ENCODE measurements around the gene ZNF484. TPM values are rescaled to one million over a fixed set of nuclear protein-coding genes. Genes with fewer than 3 reads are reported as not detected.
A peak's percentile ranks its signal among the peaks of the same experiment; 100 is the strongest.
"Not testable (repeated sequence)": the region's sequence is repeated elsewhere in the genome, so short reads cannot be mapped to it uniquely, and the experiment has no call there.

The ZNF484 gene
- total and polyA plus RNA-seq, 12 donors, result 1.7 to 21.4 (median 8.4) TPM

DNA sequence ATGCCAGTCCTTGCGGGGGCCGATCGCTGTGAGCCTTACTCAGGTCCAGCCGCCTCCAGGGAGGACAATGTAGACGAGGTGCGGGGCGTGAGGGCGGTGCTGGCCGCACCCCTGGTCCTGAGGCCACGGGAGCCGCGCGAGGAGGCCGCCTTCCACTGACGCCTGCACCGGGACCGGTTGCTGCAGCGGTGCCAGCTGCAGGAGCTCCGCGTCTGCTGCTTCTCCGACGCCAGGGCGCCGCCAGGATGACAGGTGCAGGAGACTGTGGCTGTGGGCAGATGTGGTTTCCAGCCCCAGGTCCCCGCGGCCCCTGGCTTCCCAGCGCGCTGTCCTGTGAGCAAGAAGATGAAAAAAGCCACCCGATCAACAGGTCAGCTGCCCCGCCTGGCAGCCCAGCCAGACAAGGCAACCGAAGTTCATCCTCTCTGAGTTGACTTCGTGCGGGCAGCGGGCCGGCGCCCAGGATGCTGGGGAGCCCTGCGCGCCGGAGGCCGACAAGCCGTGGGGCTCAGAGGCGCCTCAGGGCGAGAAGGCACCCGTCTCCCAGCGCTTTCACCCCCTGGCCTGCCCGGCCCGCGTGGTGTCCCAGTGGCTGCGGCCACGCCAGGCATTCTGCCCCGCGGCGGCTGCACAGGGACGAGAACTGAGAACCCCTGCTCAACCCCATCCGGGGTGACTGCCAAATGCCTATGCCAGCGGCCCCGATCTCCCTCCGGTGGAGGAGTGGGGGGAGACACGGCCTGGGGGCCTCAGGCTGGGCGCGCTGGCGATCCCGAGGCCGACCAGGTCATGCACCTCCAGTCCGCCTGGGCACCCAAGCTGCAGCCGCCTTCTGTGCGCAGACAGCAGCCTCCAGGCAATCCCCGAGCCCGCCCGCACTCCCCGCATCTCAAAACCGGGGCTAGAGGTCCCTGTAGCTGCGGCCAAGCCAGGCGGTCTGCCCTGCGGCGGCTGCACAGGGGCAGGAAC lies 69.8 kb downstream of the ZNF484 start:
- peaks cover 71% of the 10 kb centered on the region for H3K27me3 ChIP-seq
- H3K4me1 ChIP-seq (replicated peaks in 1 of 2), result peaks cover 17 to 26% of the 10 kb centered on the region in 2 donors
- H3K9me3 ChIP-seq (replicated peaks in 1 of 3), result peaks cover 0 to 4% (median 0%) of the 10 kb centered on the region in 3 donors
- H3K27ac ChIP-seq, result no peak overlapping the region
- 1 to 5% (median 4%) methylated on average over 37 to 76 of the region's 76 CpGs; no CpG with 5 or more reads in 1 of the 4 donors for WGBS, 4 donors
- no peak for TF ChIP-seq POLR2A (IDR thresholded peaks at IDR 0.05)
- no peak for TF ChIP-seq CTCF (IDR thresholded peaks at IDR 0.05)
- DNase-seq, result no peak
- no peaks in the 10 kb centered on the region for H3K36me3 ChIP-seq (replicated peaks in 1 of 2)
- intact Hi-C loops (cut with DNase I), result no loop called here
- H3K4me3 ChIP-seq, result peak overlapping the region in 1 of 4 donors; percentile 16

- Histone ChIP-seq H3K36me3 (replicated peaks in 1 of 2) (no peaks in the 10 kb centered on the region), H3K4me1 (replicated peaks in 1 of 2) (peaks cover 17 to 26% of the 10 kb centered on the region in 2 donors), H3K27ac (no peak overlapping the region), H3K27me3 (peaks cover 62% of the 10 kb centered on the region), H3K4me3 (no peak overlapping the region), H3K9me3 (replicated peaks in 1 of 3) (peaks cover 0 to 4% (median 0%) of the 10 kb centered on the region in 3 donors)
- no peak for TF ChIP-seq CTCF (IDR thresholded peaks at IDR 0.05)
- TF ChIP-seq POLR2A (IDR thresholded peaks at IDR 0.05), result no peak
- WGBS, 4 donors, result 10 to 24% (median 14%) methylated on average over 26 to 44 of the region's 44 CpGs
- no peak for DNase-seq
- intact Hi-C loops (cut with DNase I), result no loop called here
Observed at GRCh38 chr9:92807031-92807756, 70.6 kb downstream of the ZNF484 start.

DNA sequence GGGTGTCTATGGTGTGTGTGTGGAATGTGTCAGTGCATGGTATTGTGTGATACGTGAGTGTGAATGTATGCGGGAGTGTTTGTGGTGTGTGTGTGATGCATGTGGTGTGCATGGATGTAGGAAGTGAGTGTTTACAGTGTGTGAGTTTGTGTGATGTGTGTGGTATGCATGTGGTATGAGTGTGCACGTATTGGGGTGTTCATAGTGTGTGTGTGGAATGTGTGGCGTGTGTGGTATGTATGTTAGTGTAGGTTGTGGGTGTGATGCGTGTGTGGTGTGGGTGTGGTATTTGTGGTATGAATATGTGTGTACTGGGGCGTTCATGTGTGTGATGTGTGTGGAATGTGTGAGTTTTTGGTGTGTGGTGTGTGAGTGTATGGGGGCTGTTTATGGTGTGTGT lies 73.1 kb downstream of the ZNF484 start:
- Histone ChIP-seq H3K27me3 (peaks cover 47% of the 10 kb centered on the region), H3K27ac (no peak overlapping the region), H3K36me3 (replicated peaks in 1 of 2) (no peaks in the 10 kb centered on the region), H3K4me1 (replicated peaks in 1 of 2) (peaks cover 16 to 24% of the 10 kb centered on the region in 2 donors), H3K9me3 (replicated peaks in 1 of 3) (no peaks in the 10 kb centered on the region), H3K4me3 (no peak overlapping the region)
- no peak for DNase-seq
- intact Hi-C loops (cut with DNase I), result no loop called here
- TF ChIP-seq CTCF (IDR thresholded peaks at IDR 0.05) (no peak), POLR2A (IDR thresholded peaks at IDR 0.05) (no peak)
- WGBS, 4 donors, result 77 to 85% (median 82%) methylated on average over 6 of the region's 6 CpGs

DNA sequence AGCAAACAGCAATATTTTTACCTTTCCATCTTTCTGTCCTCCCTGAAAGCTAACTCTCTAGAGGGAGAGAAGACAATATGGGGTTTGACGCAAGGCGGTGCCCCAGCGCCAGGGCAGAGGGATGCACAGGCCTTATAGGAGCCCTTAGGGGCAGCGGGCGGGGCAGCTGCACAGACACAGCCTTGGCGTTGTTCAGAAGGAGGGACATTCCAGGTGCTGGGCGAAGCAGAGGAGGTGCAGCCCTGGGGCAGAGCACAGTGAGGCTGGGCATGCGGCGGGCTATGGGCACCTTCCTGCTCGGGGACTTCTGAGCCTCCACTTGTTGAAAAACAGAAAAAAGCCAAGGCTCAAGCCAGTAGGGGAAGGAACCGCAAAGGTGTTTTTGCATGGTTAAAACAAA lies 79.5 kb downstream of the ZNF484 start:
- Histone ChIP-seq H3K27me3 (peaks cover 15% of the 10 kb centered on the region), H3K36me3 (replicated peaks in 1 of 2) (no peaks in the 10 kb centered on the region), H3K27ac (no peak overlapping the region), H3K4me1 (replicated peaks in 1 of 2) (no peaks in the 10 kb centered on the region), H3K4me3 (no peak overlapping the region), H3K9me3 (replicated peaks in 1 of 3) (no peaks in the 10 kb centered on the region)
- intact Hi-C loops (cut with DNase I), result no loop called here
- DNase-seq, result no peak
- 83 to 90% (median 85%) methylated on average over 11 of the region's 11 CpGs for WGBS, 4 donors
- no peak for TF ChIP-seq POLR2A (IDR thresholded peaks at IDR 0.05)
- TF ChIP-seq CTCF (IDR thresholded peaks at IDR 0.05), result no peak

GRCh38 chr9:92796337-92796804 lies 81.5 kb downstream of the ZNF484 start:
- H3K9me3 ChIP-seq (replicated peaks in 1 of 3); H3K27ac ChIP-seq; H3K4me3 ChIP-seq; H3K36me3 ChIP-seq (replicated peaks in 1 of 2); DNase-seq; intact Hi-C loops (cut with DNase I); H3K4me1 ChIP-seq (replicated peaks in 1 of 2): not testable (repeated sequence)
- H3K27me3 ChIP-seq, result peaks cover 15% of the 10 kb centered on the region
- WGBS, 4 donors, result 45 to 59% (median 52%) methylated on average over 4 to 9 of the region's 9 CpGs
